HepG2 (cell line): ENCODE data around the gene ZNHIT6. TPM values are rescaled to one million over a fixed set of nuclear protein-coding genes. Genes with fewer than 3 reads are reported as not detected.

Experiments
- ATAC-seq: fragments of 200-7000 bp; cut with Tn5 transposase; 3 replicates; pipeline ENCODE4 v1.9.1; 2020; ENCODE audit warnings: mild to moderate bottlenecking, moderate library complexity
- BruUV-seq: library from RNA; stranded (reverse); fragments of 400-500 nt; replicated peaks from 2 replicates; lab custom pipeline; 2021; lab: Mats Ljungman, UMichigan
- CTCF ChIA-PET: fragments of 300-600 bp; formaldehyde crosslinking; extraction: SDS; loops from one replicate; lab custom pipeline; 2021; ENCODE audit warnings: low total read pairs, inconsistent platforms, low intra/inter-chr PET ratio; lab: Yijun Ruan, JAX
- POLR2A ChIA-PET: fragments of 350-600 bp; sonication (Branson Sonifier 250); formaldehyde crosslinking; loops from one replicate; lab custom pipeline; 2020; ENCODE audit warnings: antibody characterized with exemption, inconsistent platforms; lab: Yijun Ruan, JAX
- DNase-seq: peaks from one replicate; pipeline ENCODE4 v3.0.0-alpha.2; 2015; ENCODE audit warnings: low spot score
- FAIRE-seq: peaks from 3 replicates; lab custom pipeline; 2011; peaks lifted over from hg19 to GRCh38; lab: Jason Lieb, UNC
- H2AFZ ChIP-seq: one replicate; pipeline ENCODE4 v1.6.1; 2011; ENCODE audit warnings: low read length, inconsistent platforms
- H3K27ac ChIP-seq: fragments of 300-600 bp; 3 replicates; pipeline ENCODE4 v1.8.0; 2011; ENCODE audit warnings: mixed run types, mild to moderate bottlenecking, mixed read lengths, low read length, inconsistent platforms; ENCODE audit not compliant: insufficient read depth; ENCODE audit errors: extremely low read length
- H3K27me3 ChIP-seq, 2 experiments: fragments of 200-600 bp in 1 of 2; 2 replicates in 1 of 2; 3 replicates in 1 of 2; pipeline versions ENCODE4 v1.6.0 to v1.8.0; 2011; ENCODE audit warnings: low read length in 2 of 2, mild to moderate bottlenecking in 2 of 2, moderate library complexity in 2 of 2, inconsistent platforms in 1 of 2; ENCODE audit not compliant: insufficient read depth in 2 of 2, control insufficient read depth in 1 of 2
- H3K36me3 ChIP-seq, 2 experiments: fragments of 200-600 bp in 1 of 2; replicated peaks in 1 of 2; 2 replicates in 1 of 2; 3 replicates in 1 of 2; pipeline versions ENCODE4 v1.5.1 to v1.8.0; 2011; ENCODE audit warnings: low read length in 2 of 2, inconsistent platforms in 1 of 2; ENCODE audit not compliant: insufficient read depth in 2 of 2, control insufficient read depth in 1 of 2
- H3K4me1 ChIP-seq: 2 replicates; pipeline ENCODE4 v1.5.1; 2012; ENCODE audit warnings: low read length, inconsistent platforms; ENCODE audit not compliant: insufficient read depth
- H3K4me2 ChIP-seq: 2 replicates; pipeline ENCODE4 v1.6.0; 2011; ENCODE audit warnings: low read depth, low read length, inconsistent platforms
- H3K4me3 ChIP-seq, 3 experiments: fragments of 200-600 bp in 1 of 3; sonication (generic), shearing (Covaris generic) in 1 of 3; replicated peaks in 1 of 3; 2 replicates each; pipeline ENCODE4 v1.5.1; 2011 to 2016; ENCODE audit warnings: low read length in 3 of 3, inconsistent platforms in 2 of 3, low read depth in 2 of 3, mild to moderate bottlenecking in 2 of 3, control low read depth in 1 of 3, mixed read lengths in 1 of 3; ENCODE audit not compliant: insufficient read depth in 1 of 3
- H3K79me2 ChIP-seq: one replicate; pipeline ENCODE4 v1.6.1; 2011; ENCODE audit warnings: low read length, inconsistent platforms; ENCODE audit not compliant: insufficient read depth
- H3K9ac ChIP-seq: 2 replicates; pipeline ENCODE4 v1.6.0; 2011; ENCODE audit warnings: mild to moderate bottlenecking, low read depth, low read length, inconsistent platforms; ENCODE audit not compliant: insufficient read depth
- H3K9me3 ChIP-seq: 2 replicates; pipeline ENCODE4 v1.5.1; 2012; ENCODE audit warnings: mild to moderate bottlenecking, low read length
- H4K20me1 ChIP-seq: 2 replicates; pipeline ENCODE4 v1.6.0; 2011; ENCODE audit warnings: inconsistent platforms, mild to moderate bottlenecking, low read length, moderate library complexity; ENCODE audit not compliant: insufficient read depth
- CENPBD1 ChIP-seq: sonication (generic); formaldehyde crosslinking; IDR thresholded peaks from 2 replicates; pipeline ENCODE4 v1.8.0; 2022; ENCODE audit warnings: missing genetic modification reagents, low read depth, mild to moderate bottlenecking, borderline replicate concordance
- ERF ChIP-seq: IDR thresholded peaks from 2 replicates; pipeline ENCODE4 v1.6.1; 2018; ENCODE audit warnings: missing biosample characterization, missing genetic modification reagents
- KLF6 ChIP-seq: IDR thresholded peaks from 2 replicates; pipeline ENCODE4 v1.8.0; 2016; ENCODE audit warnings: missing biosample characterization, missing genetic modification reagents
- MAFK ChIP-seq, 2 experiments: IDR thresholded peaks in 1 of 2; conservative IDR thresholded peaks in 1 of 2; 2 replicates each; pipeline ENCODE4 v1.6.1; 2011; ENCODE audit warnings: improper control_type of control experiment in 2 of 2, low read length in 2 of 2
- MLXIP ChIP-seq: sonication (generic); formaldehyde crosslinking; IDR thresholded peaks from 2 replicates; pipeline ENCODE4 v1.9.0; 2021; ENCODE audit warnings: missing genetic modification reagents, borderline replicate concordance
- NFIC ChIP-seq: IDR thresholded peaks from 2 replicates; pipeline ENCODE4 v1.6.1; 2012; ENCODE audit warnings: mild to moderate bottlenecking, low read length, inconsistent platforms
- RBM39 ChIP-seq: fragments of 200-400 bp; formaldehyde crosslinking; IDR thresholded peaks from one replicate; pipeline ENCODE4 v1.6.1; 2018; ENCODE audit warnings: antibody characterized with exemption, mild to moderate bottlenecking, low read depth, low read length; ENCODE audit not compliant: poor library complexity, severe bottlenecking
- SOX13 ChIP-seq, 3 experiments: fragments of 450-650 bp in 1 of 3; sonication (generic) in 1 of 3; formaldehyde crosslinking in 1 of 3; IDR thresholded peaks in 2 of 3; conservative IDR thresholded peaks in 1 of 3; 2 replicates each; pipeline versions ENCODE4 v1.5.0 to v1.6.1; 2016 to 2020; ENCODE audit warnings: antibody characterized with exemption in 1 of 3, mild to moderate bottlenecking in 1 of 3, missing compliant biosample characterization in 1 of 3, missing genetic modification reagents in 1 of 3, moderate library complexity in 1 of 3
- TGIF2 ChIP-seq: IDR thresholded peaks from 2 replicates; pipeline ENCODE4 v1.6.1; 2016; ENCODE audit warnings: control low read depth, missing compliant biosample characterization
- ZNF282 ChIP-seq: fragments of 450-650 bp; IDR thresholded peaks from 2 replicates; pipeline ENCODE4 v1.6.1; 2018; ENCODE audit not compliant: partially characterized antibody
- ZNF598 ChIP-seq: sonication (generic); formaldehyde crosslinking; IDR thresholded peaks from 2 replicates; pipeline ENCODE4 v1.5.1; 2020; ENCODE audit warnings: mild to moderate bottlenecking, missing genetic modification reagents, borderline replicate concordance
- ZNF773 ChIP-seq: sonication (generic); formaldehyde crosslinking; IDR thresholded peaks from 2 replicates; pipeline ENCODE4 v1.4.0; 2020; ENCODE audit warnings: missing genetic modification reagents, borderline replicate concordance
- ZNF776 ChIP-seq: sonication (generic); formaldehyde crosslinking; IDR thresholded peaks from 2 replicates; pipeline ENCODE4 v1.4.0; 2020; ENCODE audit warnings: mild to moderate bottlenecking, missing genetic modification reagents
- ZNF891 ChIP-seq: sonication (generic); formaldehyde crosslinking; IDR thresholded peaks from 2 replicates; pipeline ENCODE4 v1.5.0; 2020; ENCODE audit warnings: mild to moderate bottlenecking, missing genetic modification reagents
- WGBS: methylation state at CpG from one replicate; pipeline ENCODE4 v1.1.6; 2017; ENCODE audit warnings: low lambda C conversion rate; 5-methylcytosine and 5-hydroxymethylcytosine counted together
- in situ Hi-C: cut with HindIII; loops from 2 replicates; pipeline ENCODE4 v1.10.0; 2017; ENCODE audit warnings: low pct_unique_long_range_greater_than_20kb; ENCODE audit not compliant: extremely low pct_ligation_motif_present
- intact Hi-C: fragments of 100-400 bp; cut with micrococcal nuclease; formaldehyde crosslinking; loops from one replicate; pipeline ENCODE4 v1.10.0; 2022; ENCODE audit not compliant: unreplicated experiment
- polyA plus RNA-seq, 8 experiments: library from polyadenylated mRNA; depleted of rRNA in 3 of 8; stranded (reverse) in 7 of 8; unstranded in 1 of 8; fragments of >200 nt; fragmentation: Illumina TruSeq in 4 of 8; extraction: Trizol in 4 of 8; gene quantifications; 2 replicates each; pipeline versions ENCODE4 v1.2.1 to v1.2.3, GENCODE V29; 2011 to 2016; ENCODE audit warnings: low read depth in 4 of 8, missing spikeins in 1 of 8, mixed read lengths in 1 of 8; ENCODE audit not compliant: insufficient read depth in 1 of 8
- total RNA-seq, 5 experiments: library from RNA; depleted of rRNA; stranded (reverse); fragments of >200 nt; fragmentation: Illumina TruSeq; extraction: Trizol; gene quantifications; 2 replicates each; pipeline ENCODE4 v1.2.3, GENCODE V29; 2016; ENCODE audit warnings: low read depth in 1 of 5

The ZNHIT6 gene
- total and polyA plus RNA-seq, 2 of the 13 experiments (the other 11 are each of a cell fraction or from before 2014, with no cell fraction given) = 6.0 to 15.2 TPM

GRCh38 chr1:85607126-85607920, 100.9 kb downstream of the ZNHIT6 start (continued):
- TF ChIP-seq CENPBD1 (CRISPR knock-in tag) (no peak), ZNF598 (CRISPR knock-in tag) (0 out of 2 replicates have a peak, but pooled peaks have one; percentile 44), ZNF773 (CRISPR knock-in tag) (no peak), SOX13 (IDR thresholded peaks at IDR 0.05) (peak; percentile 40; the same call in 1 of the 2 replicates), SOX13 (CRISPR knock-in tag; conservative IDR thresholded peaks at IDR 0.05 in 1 of 2, IDR thresholded peaks at IDR 0.05 in 1 of 2) (peak in 1 of 2 experiments; percentile 73; a peak in 1 of 4 replicates)

GRCh38 chr1:85606414-85606800, 101.8 kb downstream of the ZNHIT6 start:
- Histone ChIP-seq H3K27ac (no peak overlapping the region), H3K27me3 (no peaks in the 10 kb centered on the region)
- BruUV-seq = no TSS peak
- CTCF ChIA-PET = interaction anchor here (1.4 kb wide), 1 partner anchor 26 kb away, joined by 3 read pairs; the partner anchor contains the start of gene CCN1
- DNase-seq = no peak
- TF ChIP-seq RBM39 (no peak), ZNF891 (CRISPR knock-in tag) (no peak), ERF (no peak), MAFK (conservative IDR thresholded peaks at IDR 0.05 in 1 of 2, IDR thresholded peaks at IDR 0.05 in 1 of 2; ENCODE audit: low read length in 2 of 2) (no peak), ZNF776 (CRISPR knock-in tag) (no peak), NFIC (no peak), MLXIP (CRISPR knock-in tag) (no peak), TGIF2 (no peak), KLF6 (CRISPR knock-in tag) (no peak), ZNF282 (no peak)
- TF ChIP-seq, all 625 proteins: peak for 0
- Histone ChIP-seq H3K9ac (peak overlapping the region; percentile 34; the same call in 1 of the 2 replicates), H3K4me3 (no peak overlapping the region; a peak in 1 of 6 replicates), H3K4me2 (peak overlapping the region; percentile 65; the same call in 1 of the 2 replicates), H3K79me2 (no peaks in the 10 kb centered on the region), H3K4me1 (peaks cover 50% of the 10 kb centered on the region), H2AFZ (no peak overlapping the region), H4K20me1 (no peaks in the 10 kb centered on the region), H3K9me3 (no peaks in the 10 kb centered on the region), H3K36me3 (no peaks in the 10 kb centered on the region)
- 78% methylated on average over 4 of the region's 4 CpGs for WGBS
- in situ Hi-C loops (loop anchor here (10.0 kb wide), 2 partner anchors 88 to 278 kb away; no protein-coding TSS in a partner anchor), intact Hi-C loops (loop anchor here (2.0 kb wide), 1 partner anchor 102 kb away; the partner anchor contains the start of gene ZNHIT6)
- POLR2A ChIA-PET = interaction anchor here (1.2 to 4.2 kb wide), 7 partner anchors 21 to 143 kb away, joined by 3 to 58 read pairs (median 15); partner anchors contain the start of genes CCN1 and ZNHIT6
- ATAC-seq = peak; percentile 4; the same call in 1 of the 3 replicates
- FAIRE-seq = no peak
